SK-N-SH (cell line): ENCODE measurements around the gene AFMID. TPM values are rescaled to one million over a fixed set of nuclear protein-coding genes. Genes with fewer than 3 reads are reported as not detected.

Experiments used
- CTCF ChIA-PET: fragments of 300-600, 350-600 bp; formaldehyde crosslinking; extraction: SDS; loops from one replicate; lab custom pipeline; 2021; lab: Yijun Ruan, JAX
- POLR2A ChIA-PET: fragments of 350-600 bp; sonication (Branson Sonifier 250); formaldehyde crosslinking; extraction: SDS; loops from one replicate; lab custom pipeline; 2020; ENCODE audit warnings: antibody characterized with exemption, inconsistent platforms; lab: Yijun Ruan, JAX
- DNase-seq: peaks from one replicate; pipeline ENCODE4 v3.0.0; 2012
- H2AFZ ChIP-seq: fragments of 200-600 bp; sonication (generic); 2 replicates; pipeline ENCODE4 v1.8.1; 2016; ENCODE audit warnings: antibody characterized with exemption, mild to moderate bottlenecking, low read depth
- H3F3A ChIP-seq: fragments of 200-600 bp; sonication (generic); replicated peaks from 2 replicates; pipeline ENCODE3; 2016; ENCODE audit warnings: antibody characterized with exemption, mild to moderate bottlenecking; ENCODE audit not compliant: insufficient read depth
- H3K27ac ChIP-seq, 2 experiments: fragments of 200-500 bp in 1 of 2; fragments of 200-600 bp in 1 of 2; sonication (Bioruptor generic) in 1 of 2; sonication (generic), shearing (Covaris generic) in 1 of 2; 2 replicates each; pipeline versions ENCODE4 v1.5.1 to v1.6.1; 2014 to 2016; ENCODE audit warnings: low read depth in 2 of 2, inconsistent platforms in 1 of 2, low read length in 1 of 2, mild to moderate bottlenecking in 1 of 2, mixed read lengths in 1 of 2
- H3K27me3 ChIP-seq: fragments of 200-600 bp; sonication (generic), shearing (Covaris generic); 2 replicates; pipeline ENCODE4 v1.6.1; 2016; ENCODE audit warnings: mixed run types; ENCODE audit not compliant: insufficient read depth
- H3K36me3 ChIP-seq, 2 experiments: fragments of 200-500 bp in 1 of 2; fragments of 200-600 bp in 1 of 2; sonication (Bioruptor generic) in 1 of 2; sonication (generic) in 1 of 2; replicated peaks in 1 of 2; 2 replicates each; pipeline versions ENCODE3 to v1.5.1; 2014 to 2016; ENCODE audit warnings: low read length in 1 of 2, mild to moderate bottlenecking in 1 of 2; ENCODE audit not compliant: insufficient read depth in 2 of 2, control insufficient read depth in 1 of 2
- H3K4me1 ChIP-seq, 2 experiments: fragments of 200-500 bp in 1 of 2; fragments of 200-600 bp in 1 of 2; sonication (Bioruptor generic) in 1 of 2; sonication (generic), shearing (Covaris generic) in 1 of 2; 2 replicates each; pipeline versions ENCODE4 v1.5.1 to v1.6.1; 2014 to 2016; ENCODE audit warnings: low read depth in 1 of 2, low read length in 1 of 2, mixed run types in 1 of 2; ENCODE audit not compliant: insufficient read depth in 2 of 2, control insufficient read depth in 1 of 2
- H3K4me2 ChIP-seq: fragments of 200-600 bp; sonication (generic), shearing (Covaris generic); 2 replicates; pipeline ENCODE4 v1.6.1; 2017; ENCODE audit warnings: mixed run types
- H3K4me3 ChIP-seq, 2 experiments: fragments of 200-500 bp in 1 of 2; fragments of 200-600 bp in 1 of 2; sonication (Bioruptor generic) in 1 of 2; sonication (generic), shearing (Covaris generic) in 1 of 2; 2 replicates each; pipeline versions ENCODE4 v1.5.1 to v1.8.1; 2014 to 2016; ENCODE audit warnings: low read depth in 2 of 2, inconsistent platforms in 1 of 2, low read length in 1 of 2, mild to moderate bottlenecking in 1 of 2, mixed read lengths in 1 of 2, moderate library complexity in 1 of 2
- H3K79me2 ChIP-seq: fragments of 200-600 bp; sonication (generic); 2 replicates; pipeline ENCODE4 v1.8.1; 2017; ENCODE audit warnings: mild to moderate bottlenecking; ENCODE audit not compliant: insufficient read depth
- H3K9ac ChIP-seq: fragments of 200-600 bp; sonication (generic); 2 replicates; pipeline ENCODE4 v1.6.1; 2017; ENCODE audit warnings: mixed run types
- H3K9me2 ChIP-seq: fragments of 200-600 bp; sonication (generic); 2 replicates; pipeline ENCODE4 v1.6.1; 2017; ENCODE audit warnings: mixed run types
- H3K9me3 ChIP-seq: fragments of 200-600 bp; sonication (generic); 2 replicates; pipeline ENCODE4 v1.6.1; 2017; ENCODE audit warnings: mixed run types, mild to moderate bottlenecking, moderate library complexity
- H4K20me1 ChIP-seq: fragments of 200-600 bp; sonication (generic); 2 replicates; pipeline ENCODE4 v1.6.1; 2017; ENCODE audit warnings: mild to moderate bottlenecking, mixed run types; ENCODE audit not compliant: insufficient read depth
- ELF1 ChIP-seq: IDR thresholded peaks from 2 replicates; pipeline ENCODE4 v1.4.0; 2012
- EZH2phosphoT487 ChIP-seq: fragments of 200-600 bp; sonication (generic); IDR thresholded peaks from 2 replicates; pipeline ENCODE4 v1.6.1; 2017; ENCODE audit warnings: low read depth, mixed run types, mild to moderate bottlenecking, antibody characterized with exemption, moderate library complexity, borderline replicate concordance
- FOXJ3 ChIP-seq: sonication (generic); formaldehyde crosslinking; IDR thresholded peaks from 2 replicates; pipeline ENCODE4 v1.5.1; 2020; ENCODE audit warnings: mild to moderate bottlenecking, missing genetic modification reagents
- GABPA ChIP-seq: IDR thresholded peaks from 2 replicates; pipeline ENCODE4 v1.4.0; 2012; ENCODE audit warnings: low read depth, mild to moderate bottlenecking
- IRF3 ChIP-seq: fragments of 150-350 bp; IDR thresholded peaks from 2 replicates; pipeline ENCODE4 v1.6.1; 2016; ENCODE audit warnings: mild to moderate bottlenecking, low read depth, low read length
- JUND ChIP-seq: IDR thresholded peaks from 2 replicates; pipeline ENCODE4 v1.4.0; 2012
- MXI1 ChIP-seq: IDR thresholded peaks from 2 replicates; pipeline ENCODE4 v1.6.1; 2012; ENCODE audit warnings: mild to moderate bottlenecking, low read depth, low read length, improper control_type of control experiment
- NFIC ChIP-seq: IDR thresholded peaks from 2 replicates; pipeline ENCODE4 v1.4.0; 2012; ENCODE audit warnings: borderline replicate concordance
- POLR2AphosphoS5 ChIP-seq: IDR thresholded peaks from 2 replicates; pipeline ENCODE4 v1.6.1; 2012; ENCODE audit warnings: low read depth, low read length
- RFX5 ChIP-seq: IDR thresholded peaks from 2 replicates; pipeline ENCODE4 v1.6.1; 2012; ENCODE audit warnings: mild to moderate bottlenecking, improper control_type of control experiment, low read length
- TAF1 ChIP-seq: IDR thresholded peaks from 2 replicates; pipeline ENCODE4 v1.6.1; 2012; ENCODE audit warnings: low read depth, mild to moderate bottlenecking, low read length, moderate library complexity, borderline replicate concordance
- TEAD4 ChIP-seq: IDR thresholded peaks from 2 replicates; pipeline ENCODE4 v1.4.0; 2012; ENCODE audit warnings: mild to moderate bottlenecking, borderline replicate concordance; ENCODE audit not compliant: insufficient read depth
- USF2 ChIP-seq: fragments of 150-350 bp; IDR thresholded peaks from 2 replicates; pipeline ENCODE4 v1.6.1; 2017; ENCODE audit warnings: antibody characterized with exemption, low read length, low read depth, borderline replicate concordance
- YY1 ChIP-seq: IDR thresholded peaks from 2 replicates; pipeline ENCODE4 v1.4.0; 2012; ENCODE audit warnings: low read depth, mild to moderate bottlenecking
- WGBS: methylation state at CpG from one replicate; pipeline ENCODE4 v1.1.6; 2017; ENCODE audit warnings: low lambda C conversion rate; 5-methylcytosine and 5-hydroxymethylcytosine counted together
- polyA plus RNA-seq, 3 experiments: library from polyadenylated mRNA; depleted of rRNA; stranded (reverse); fragments of >200 nt; gene quantifications; 2 replicates each; pipeline ENCODE4 v1.2.3, GENCODE V29; 2012
- TF ChIP-seq, protein P1 (sequence below): IDR thresholded peaks from 2 replicates; pipeline ENCODE4 v1.6.1; 2012; ENCODE audit warnings: mild to moderate bottlenecking, low read depth, low read length, moderate library complexity
- TF ChIP-seq, protein P2 (sequence below): fragments of 200-600 bp; sonication (generic); IDR thresholded peaks from 2 replicates; pipeline ENCODE4 v1.6.1; 2017; ENCODE audit warnings: antibody characterized with exemption, mild to moderate bottlenecking, moderate library complexity

Gene AFMID
- polyA plus RNA-seq, 1 of the 3 experiments (the other 2 are of a cell fraction): 44.4 TPM

DNA sequence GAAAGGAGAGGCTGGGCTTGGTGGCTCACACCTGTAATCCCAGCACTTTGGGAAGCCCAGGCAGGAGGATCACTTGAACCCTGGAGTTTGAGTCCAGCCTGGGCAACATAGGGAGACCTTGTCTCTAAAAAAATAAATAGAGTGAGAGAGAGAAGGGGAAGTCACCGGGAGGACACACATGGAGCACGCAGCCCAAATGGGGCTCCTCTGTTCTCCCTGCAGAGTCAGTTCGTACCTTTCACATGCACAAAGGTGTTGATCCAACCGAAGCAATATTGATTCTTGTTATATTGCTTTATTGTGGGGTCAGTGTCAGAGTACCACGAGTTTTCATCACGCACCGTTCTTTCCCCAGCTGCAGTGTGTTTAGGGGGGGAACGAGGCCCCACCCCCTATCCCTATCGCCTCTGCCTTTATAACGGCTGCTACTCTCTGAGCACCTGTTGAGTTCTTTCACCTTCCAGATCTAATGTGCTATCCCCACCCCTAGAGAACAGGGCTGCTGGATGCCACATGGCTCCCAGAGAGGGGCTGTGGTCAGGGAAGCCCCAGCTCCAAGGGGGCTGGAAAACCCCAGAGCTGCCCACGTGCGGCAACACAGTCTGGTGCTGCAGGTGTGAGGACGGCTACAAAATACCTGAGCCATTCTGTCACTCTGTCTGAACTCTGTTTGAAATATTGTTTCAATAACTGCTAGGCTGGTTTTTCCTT lies 43.2 kb downstream of the AFMID start:
- no peak overlapping the region for H3K4me2 ChIP-seq
- no peak overlapping the region for H3K27ac ChIP-seq
- no peak overlapping the region for H3K4me3 ChIP-seq
- H3K36me3 ChIP-seq: no peaks in the 10 kb centered on the region
- POLR2A ChIA-PET: no interaction called here
- H3K9me3 ChIP-seq: no peaks in the 10 kb centered on the region
- no peak for TF ChIP-seq IRF3
- TF ChIP-seq FOXJ3: no peak
- TF ChIP-seq TAF1: no peak
- TF ChIP-seq MXI1: no peak
- TF ChIP-seq GABPA: no peak
- no peak for TF ChIP-seq YY1
- TF ChIP-seq, protein P1, sequence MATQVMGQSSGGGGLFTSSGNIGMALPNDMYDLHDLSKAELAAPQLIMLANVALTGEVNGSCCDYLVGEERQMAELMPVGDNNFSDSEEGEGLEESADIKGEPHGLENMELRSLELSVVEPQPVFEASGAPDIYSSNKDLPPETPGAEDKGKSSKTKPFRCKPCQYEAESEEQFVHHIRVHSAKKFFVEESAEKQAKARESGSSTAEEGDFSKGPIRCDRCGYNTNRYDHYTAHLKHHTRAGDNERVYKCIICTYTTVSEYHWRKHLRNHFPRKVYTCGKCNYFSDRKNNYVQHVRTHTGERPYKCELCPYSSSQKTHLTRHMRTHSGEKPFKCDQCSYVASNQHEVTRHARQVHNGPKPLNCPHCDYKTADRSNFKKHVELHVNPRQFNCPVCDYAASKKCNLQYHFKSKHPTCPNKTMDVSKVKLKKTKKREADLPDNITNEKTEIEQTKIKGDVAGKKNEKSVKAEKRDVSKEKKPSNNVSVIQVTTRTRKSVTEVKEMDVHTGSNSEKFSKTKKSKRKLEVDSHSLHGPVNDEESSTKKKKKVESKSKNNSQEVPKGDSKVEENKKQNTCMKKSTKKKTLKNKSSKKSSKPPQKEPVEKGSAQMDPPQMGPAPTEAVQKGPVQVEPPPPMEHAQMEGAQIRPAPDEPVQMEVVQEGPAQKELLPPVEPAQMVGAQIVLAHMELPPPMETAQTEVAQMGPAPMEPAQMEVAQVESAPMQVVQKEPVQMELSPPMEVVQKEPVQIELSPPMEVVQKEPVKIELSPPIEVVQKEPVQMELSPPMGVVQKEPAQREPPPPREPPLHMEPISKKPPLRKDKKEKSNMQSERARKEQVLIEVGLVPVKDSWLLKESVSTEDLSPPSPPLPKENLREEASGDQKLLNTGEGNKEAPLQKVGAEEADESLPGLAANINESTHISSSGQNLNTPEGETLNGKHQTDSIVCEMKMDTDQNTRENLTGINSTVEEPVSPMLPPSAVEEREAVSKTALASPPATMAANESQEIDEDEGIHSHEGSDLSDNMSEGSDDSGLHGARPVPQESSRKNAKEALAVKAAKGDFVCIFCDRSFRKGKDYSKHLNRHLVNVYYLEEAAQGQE: no peak
- no peak for TF ChIP-seq EZH2phosphoT487
- no peak for TF ChIP-seq TEAD4
- TF ChIP-seq NFIC: no peak
- TF ChIP-seq JUND: no peak
- TF ChIP-seq, protein P2, sequence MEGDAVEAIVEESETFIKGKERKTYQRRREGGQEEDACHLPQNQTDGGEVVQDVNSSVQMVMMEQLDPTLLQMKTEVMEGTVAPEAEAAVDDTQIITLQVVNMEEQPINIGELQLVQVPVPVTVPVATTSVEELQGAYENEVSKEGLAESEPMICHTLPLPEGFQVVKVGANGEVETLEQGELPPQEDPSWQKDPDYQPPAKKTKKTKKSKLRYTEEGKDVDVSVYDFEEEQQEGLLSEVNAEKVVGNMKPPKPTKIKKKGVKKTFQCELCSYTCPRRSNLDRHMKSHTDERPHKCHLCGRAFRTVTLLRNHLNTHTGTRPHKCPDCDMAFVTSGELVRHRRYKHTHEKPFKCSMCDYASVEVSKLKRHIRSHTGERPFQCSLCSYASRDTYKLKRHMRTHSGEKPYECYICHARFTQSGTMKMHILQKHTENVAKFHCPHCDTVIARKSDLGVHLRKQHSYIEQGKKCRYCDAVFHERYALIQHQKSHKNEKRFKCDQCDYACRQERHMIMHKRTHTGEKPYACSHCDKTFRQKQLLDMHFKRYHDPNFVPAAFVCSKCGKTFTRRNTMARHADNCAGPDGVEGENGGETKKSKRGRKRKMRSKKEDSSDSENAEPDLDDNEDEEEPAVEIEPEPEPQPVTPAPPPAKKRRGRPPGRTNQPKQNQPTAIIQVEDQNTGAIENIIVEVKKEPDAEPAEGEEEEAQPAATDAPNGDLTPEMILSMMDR: no peak
- no peak for TF ChIP-seq RFX5
- TF ChIP-seq ELF1: no peak
- TF ChIP-seq POLR2AphosphoS5: no peak
- TF ChIP-seq USF2: no peak
- H3K27me3 ChIP-seq: peaks cover 21% of the 10 kb centered on the region
- no peak overlapping the region for H2AFZ ChIP-seq
- CTCF ChIA-PET: interaction anchor here (13.9 kb wide), 1 partner anchor 18 kb away, joined by 196 read pairs; no protein-coding TSS in a partner anchor
- H3K9me2 ChIP-seq: no peaks in the 10 kb centered on the region
- no peaks in the 10 kb centered on the region for H3K79me2 ChIP-seq
- 78% methylated on average over 13 of the region's 13 CpGs for WGBS
- H3K4me1 ChIP-seq: peaks cover 0 to 32% of the 10 kb centered on the region in 2 experiments; a peak in 1 of 4 replicates
- H3F3A ChIP-seq: peaks cover 9% of the 10 kb centered on the region
- no peak overlapping the region for H3K9ac ChIP-seq
- no peaks in the 10 kb centered on the region for H4K20me1 ChIP-seq
- no peak for DNase-seq
